ENCODE results near the gene WWTR1.

The WWTR1 gene

GRCh38 chr3:149589332-149589731 is 68.5 kb downstream of the WWTR1 start:
- no peak for DNase-seq

GRCh38 chr3:149588909-149589308 is 68.9 kb downstream of the WWTR1 start:
- DNase-seq = no peak

- DNase-seq = no peak
Observed at GRCh38 chr3:149587383-149587782, 70.4 kb downstream of the WWTR1 start.

- no peak for DNase-seq
Observed at GRCh38 chr3:149586871-149587270, 71.0 kb downstream of the WWTR1 start.

GRCh38 chr3:149585401-149585726 is 72.5 kb downstream of the WWTR1 start:
- no peak for DNase-seq

GRCh38 chr3:149583921-149584635 is 73.7 kb downstream of the WWTR1 start:
- DNase-seq = no peak

GRCh38 chr3:149582395-149582794 is 75.4 kb downstream of the WWTR1 start:
- no peak for DNase-seq

GRCh38 chr3:149581681-149582370 is 76.0 kb downstream of the WWTR1 start:
- peak; percentile 3 for DNase-seq

- DNase-seq = no peak
Observed at GRCh38 chr3:149581248-149581647, 76.6 kb downstream of the WWTR1 start.

- DNase-seq = no peak
Observed at GRCh38 chr3:149579838-149580542, 77.8 kb downstream of the WWTR1 start.

GRCh38 chr3:149579161-149579560 is 78.7 kb downstream of the WWTR1 start:
- DNase-seq = no peak

GRCh38 chr3:149577801-149578200 is 80.0 kb downstream of the WWTR1 start:
- DNase-seq = no peak

- DNase-seq = no peak
Observed at GRCh38 chr3:149575961-149576564, 81.8 kb downstream of the WWTR1 start.

GRCh38 chr3:149575213-149575960 is 82.4 kb downstream of the WWTR1 start:
- DNase-seq = no peak

GRCh38 chr3:149572796-149573414 is 84.9 kb downstream of the WWTR1 start:
- no peak for DNase-seq

GRCh38 chr3:149571381-149571780 is 86.4 kb downstream of the WWTR1 start:
- no peak for DNase-seq

- no peak for DNase-seq
Observed at GRCh38 chr3:149570016-149570415, 87.8 kb downstream of the WWTR1 start.

GRCh38 chr3:149567381-149567780 is 90.4 kb downstream of the WWTR1 start:
- DNase-seq = no peak

- no peak for DNase-seq
Observed at GRCh38 chr3:149566292-149566975, 91.4 kb downstream of the WWTR1 start.

GRCh38 chr3:149564079-149564478 is 93.7 kb downstream of the WWTR1 start:
- no peak for DNase-seq

- DNase-seq = no peak
Observed at GRCh38 chr3:149563114-149563513, 94.7 kb downstream of the WWTR1 start.

GRCh38 chr3:149560617-149561016 is 97.2 kb downstream of the WWTR1 start:
- no peak for DNase-seq
